ENCODE results near the gene PRRT1B. TPM values are rescaled to one million over a fixed set of nuclear protein-coding genes. Genes with fewer than 3 reads are reported as not detected.

PRRT1B gene
- total RNA-seq, 5 donors from 2014 or later (not counting 1 experiment from before 2014, with no cell fraction given), result not detected

DNA sequence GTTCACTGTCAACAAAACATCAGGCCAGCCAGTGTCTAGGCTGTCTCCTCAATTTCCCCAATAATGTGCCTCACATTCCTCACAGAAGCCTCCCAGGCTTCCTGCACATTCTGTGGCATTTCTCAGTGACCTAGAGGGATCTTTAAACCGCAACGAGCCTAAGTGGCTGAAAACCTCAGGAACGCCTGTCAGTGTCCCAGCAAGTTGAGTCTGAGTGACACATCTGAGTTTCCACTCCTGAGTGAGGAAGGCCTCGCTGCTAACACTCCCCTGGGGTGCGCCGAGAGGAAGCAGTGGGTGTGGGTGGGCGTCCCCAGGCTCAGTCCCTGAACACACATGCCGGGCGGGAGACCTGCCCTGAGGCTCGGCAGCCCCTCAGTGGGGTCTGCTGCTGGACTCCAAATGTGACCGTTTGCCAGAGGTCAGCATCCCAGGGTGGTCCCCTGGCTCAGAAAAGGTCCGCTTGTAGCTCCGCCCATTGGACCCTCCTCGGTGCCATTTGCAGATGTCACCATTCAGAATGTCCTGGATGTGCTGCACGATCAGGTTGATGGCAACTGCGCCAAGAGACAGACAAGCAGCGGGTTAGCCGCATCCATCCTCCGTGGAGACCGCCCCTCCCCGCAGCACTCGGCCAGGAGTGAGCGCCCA, 20.5 kb upstream of the PRRT1B start:
- H3K27me3 Mint-ChIP-seq, result no peaks in the 10 kb centered on the region
- no peaks in the 10 kb centered on the region for H3K27me3 ChIP-seq (replicated peaks in 1 of 2; ENCODE audit: control insufficient read depth in 2 of 2, extremely low read depth in 1 of 2, insufficient read depth in 2 of 2, low read length in 1 of 2)
- peak overlapping the region in 1 of 2 donors; percentile 39 for H3K27ac Mint-ChIP-seq
- H3K9me3 Mint-ChIP-seq, result no peaks in the 10 kb centered on the region
- peaks cover 43% of the 10 kb centered on the region for H3K36me3 Mint-ChIP-seq
- H3K27ac ChIP-seq (ENCODE audit: low read length), result no peak overlapping the region
- H3K9me3 ChIP-seq, result no peaks in the 10 kb centered on the region
- 87% methylated on average over 23 of the region's 23 CpGs for WGBS (ENCODE audit: insufficient coverage)
- ATAC-seq (replicated peaks in 1 of 4) (no peak), DNase-seq (no peak)
- POLR2A ChIA-PET, result no interaction called here
- H3K4me3 Mint-ChIP-seq, result no peak overlapping the region
- peaks cover 7 to 13% (median 13%) of the 10 kb centered on the region in 3 donors for H3K4me1 Mint-ChIP-seq
- H3K4me3 ChIP-seq (ENCODE audit: control insufficient read depth in 1 of 2, extremely low read depth in 1 of 2, low read length in 1 of 2), result no peak overlapping the region
- H3K36me3 ChIP-seq (ENCODE audit: control insufficient read depth in 2 of 2, extremely low read depth in 1 of 2, insufficient read depth in 1 of 2, low read length in 1 of 2), result peaks cover 44 to 85% of the 10 kb centered on the region in 2 donors
- H3K4me1 ChIP-seq (ENCODE audit: control insufficient read depth in 1 of 2, extremely low read depth in 1 of 2, insufficient read depth in 2 of 2, low read length in 2 of 2), result peaks cover 2 to 11% of the 10 kb centered on the region in 2 experiments
- CTCF ChIA-PET, result no interaction called here

GRCh38 chr9:131525643-131526565, 19.4 kb upstream of the PRRT1B start:
- no peak for ATAC-seq (replicated peaks in 1 of 4)
- WGBS (ENCODE audit: insufficient coverage), result 98% methylated on average over 12 of the region's 19 CpGs

DNA sequence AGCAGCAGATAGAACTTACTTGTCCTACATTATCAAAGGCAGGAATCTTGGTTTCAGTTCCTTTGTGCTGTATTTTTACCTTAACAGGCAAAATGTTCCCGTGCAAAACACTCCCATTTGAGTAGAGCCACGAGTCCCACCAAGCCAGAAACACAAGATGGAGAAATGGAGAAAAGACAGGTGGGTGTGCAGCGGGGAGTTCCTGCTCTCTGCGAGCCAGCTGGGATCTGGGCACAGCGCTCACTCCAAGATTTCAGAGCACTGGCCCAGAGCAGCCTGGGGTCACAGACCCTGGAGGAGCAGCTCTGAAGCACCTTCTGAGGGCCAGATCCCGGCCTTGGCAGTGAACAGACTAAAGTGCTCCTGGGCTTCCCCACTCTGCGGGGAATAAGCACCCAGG, 17.1 kb upstream of the PRRT1B start:
- Histone ChIP-seq H3K27me3 (replicated peaks in 1 of 2; ENCODE audit: control insufficient read depth in 2 of 2, extremely low read depth in 1 of 2, insufficient read depth in 2 of 2, low read length in 1 of 2) (no peaks in the 10 kb centered on the region), H3K36me3 (ENCODE audit: control insufficient read depth in 2 of 2, extremely low read depth in 1 of 2, insufficient read depth in 1 of 2, low read length in 1 of 2) (peaks cover 32 to 55% of the 10 kb centered on the region in 2 donors), H3K4me1 (ENCODE audit: control insufficient read depth in 1 of 2, extremely low read depth in 1 of 2, insufficient read depth in 2 of 2, low read length in 2 of 2) (peaks cover 6 to 25% of the 10 kb centered on the region in 2 experiments), H3K27ac (ENCODE audit: low read length) (no peak overlapping the region), H3K4me3 (ENCODE audit: control insufficient read depth in 1 of 2, extremely low read depth in 1 of 2, low read length in 1 of 2) (no peak overlapping the region), H3K9me3 (no peaks in the 10 kb centered on the region)
- peaks cover 21% of the 10 kb centered on the region for H3K36me3 Mint-ChIP-seq
- no peaks in the 10 kb centered on the region for H3K9me3 Mint-ChIP-seq
- ChIA-PET POLR2A (interaction anchor here in 1 of 2 donors (0.7 kb wide), 1 partner anchor 18 kb away, joined by 5 read pairs; no protein-coding TSS in a partner anchor), CTCF (no interaction called here)
- no peak for DNase-seq
- H3K27ac Mint-ChIP-seq, result peak overlapping the region in 1 of 2 donors; percentile 36
- ATAC-seq (replicated peaks in 1 of 4), result no peak
- 88% methylated on average over 6 of the region's 7 CpGs for WGBS (ENCODE audit: insufficient coverage)
- peak overlapping the region; percentile 37 to 50 (median 41) for H3K4me3 Mint-ChIP-seq
- H3K27me3 Mint-ChIP-seq, result no peaks in the 10 kb centered on the region
- H3K4me1 Mint-ChIP-seq, result peaks cover 15 to 22% (median 16%) of the 10 kb centered on the region in 3 donors

More at GRCh38 chr9:131525643-131526565, 19.4 kb upstream of the PRRT1B start:
- peaks cover 6 to 17% of the 10 kb centered on the region in 2 experiments for H3K4me1 ChIP-seq (ENCODE audit: control insufficient read depth in 1 of 2, extremely low read depth in 1 of 2, insufficient read depth in 2 of 2, low read length in 2 of 2)
- no peaks in the 10 kb centered on the region for H3K9me3 ChIP-seq
- Mint-ChIP-seq H3K4me1 (peaks cover 10 to 19% (median 16%) of the 10 kb centered on the region in 3 donors), H3K4me3 (no peak overlapping the region), H3K27ac (peak overlapping the region in 1 of 2 donors; percentile 48), H3K9me3 (no peaks in the 10 kb centered on the region), H3K27me3 (no peaks in the 10 kb centered on the region), H3K36me3 (peaks cover 37% of the 10 kb centered on the region)
- H3K27me3 ChIP-seq (replicated peaks in 1 of 2; ENCODE audit: control insufficient read depth in 2 of 2, extremely low read depth in 1 of 2, insufficient read depth in 2 of 2, low read length in 1 of 2), result no peaks in the 10 kb centered on the region
- H3K36me3 ChIP-seq (ENCODE audit: control insufficient read depth in 2 of 2, extremely low read depth in 1 of 2, insufficient read depth in 1 of 2, low read length in 1 of 2), result peaks cover 33 to 77% of the 10 kb centered on the region in 2 donors
- no peak overlapping the region for H3K4me3 ChIP-seq (ENCODE audit: control insufficient read depth in 1 of 2, extremely low read depth in 1 of 2, low read length in 1 of 2)
- H3K27ac ChIP-seq (ENCODE audit: low read length), result no peak overlapping the region
- POLR2A ChIA-PET, result no interaction called here
- CTCF ChIA-PET, result interaction anchor here in 1 of 2 donors (0.6 kb wide), 1 partner anchor 161 kb away, joined by 3 read pairs; no protein-coding TSS in a partner anchor
- no peak for DNase-seq

- Histone ChIP-seq H3K4me1 (ENCODE audit: control insufficient read depth in 1 of 2, extremely low read depth in 1 of 2, insufficient read depth in 2 of 2, low read length in 2 of 2) (peaks cover 6 to 27% of the 10 kb centered on the region in 2 experiments), H3K27ac (ENCODE audit: low read length) (no peak overlapping the region), H3K27me3 (replicated peaks in 1 of 2; ENCODE audit: control insufficient read depth in 2 of 2, extremely low read depth in 1 of 2, insufficient read depth in 2 of 2, low read length in 1 of 2) (no peaks in the 10 kb centered on the region), H3K4me3 (ENCODE audit: control insufficient read depth in 1 of 2, extremely low read depth in 1 of 2, low read length in 1 of 2) (no peak overlapping the region), H3K9me3 (no peaks in the 10 kb centered on the region), H3K36me3 (ENCODE audit: control insufficient read depth in 2 of 2, extremely low read depth in 1 of 2, insufficient read depth in 1 of 2, low read length in 1 of 2) (peaks cover 23 to 47% of the 10 kb centered on the region in 2 donors)
- DNase-seq (no peak), ATAC-seq (replicated peaks in 1 of 4) (no peak)
- ChIA-PET POLR2A (no interaction called here), CTCF (interaction anchor here in 1 of 2 donors (0.6 kb wide), 1 partner anchor 1657 kb away, joined by 3 read pairs; no protein-coding TSS in a partner anchor)
- H3K27ac Mint-ChIP-seq, result no peak overlapping the region
- H3K36me3 Mint-ChIP-seq, result peaks cover 21% of the 10 kb centered on the region
- WGBS (ENCODE audit: insufficient coverage), result 95% methylated on average over 30 of the region's 35 CpGs
- peaks cover 15 to 22% (median 16%) of the 10 kb centered on the region in 3 donors for H3K4me1 Mint-ChIP-seq
- H3K27me3 Mint-ChIP-seq, result no peaks in the 10 kb centered on the region
- no peaks in the 10 kb centered on the region for H3K9me3 Mint-ChIP-seq
- H3K4me3 Mint-ChIP-seq, result peak overlapping the region; percentile 66 to 75 (median 69)
Measured at GRCh38 chr9:131528886-131529505, 16.3 kb upstream of the PRRT1B start.

DNA sequence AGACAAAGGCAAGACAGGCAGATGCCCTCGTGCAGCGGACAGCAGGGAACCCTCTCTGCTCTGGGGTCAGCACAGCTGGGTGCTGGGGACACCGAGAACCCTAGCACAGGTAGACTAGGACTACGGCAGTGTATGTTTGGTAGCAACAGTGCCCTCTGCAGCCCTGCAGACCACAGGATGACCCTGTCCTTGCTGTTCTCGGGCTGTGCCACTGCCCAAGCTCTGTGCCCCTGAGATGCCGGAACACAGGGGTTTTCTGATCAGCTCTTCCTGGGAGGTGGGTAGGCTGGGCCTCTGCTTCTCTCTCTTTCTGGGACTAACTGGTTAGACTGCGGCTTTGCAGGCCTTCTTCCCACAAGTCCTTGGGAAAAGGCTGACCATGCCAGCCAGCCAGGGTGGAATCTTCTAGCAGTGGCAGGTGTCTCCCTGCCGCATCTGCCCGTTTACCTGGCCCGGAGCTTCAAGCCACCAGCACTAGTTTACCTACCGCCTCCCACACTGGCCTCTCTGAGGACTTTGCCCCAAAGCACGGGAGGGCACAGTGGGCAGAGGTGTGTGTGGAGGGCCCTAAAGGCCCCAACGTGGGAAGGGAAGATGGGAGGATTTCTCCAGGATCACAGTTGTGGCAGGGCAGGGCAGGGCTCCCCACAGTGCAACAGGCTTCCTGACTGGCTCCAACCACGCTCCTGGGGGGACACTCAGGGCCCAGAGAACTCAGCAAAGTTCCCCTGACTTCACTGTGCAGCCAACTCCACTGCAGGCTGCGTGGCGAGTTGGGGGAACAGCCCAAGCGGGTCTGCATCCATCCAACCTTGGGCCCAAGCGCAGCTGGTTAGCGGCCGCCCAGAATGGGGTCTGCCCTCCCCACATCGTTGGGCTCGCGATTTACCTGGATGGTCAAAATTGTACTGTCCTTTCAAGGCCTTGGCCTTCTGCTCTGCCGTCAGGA, 15.5 kb upstream of the PRRT1B start:
- POLR2A ChIA-PET, result no interaction called here
- Mint-ChIP-seq H3K36me3 (peaks cover 14% of the 10 kb centered on the region), H3K9me3 (no peaks in the 10 kb centered on the region), H3K4me1 (peaks cover 23 to 30% (median 25%) of the 10 kb centered on the region in 3 donors), H3K27me3 (no peaks in the 10 kb centered on the region), H3K27ac (peak overlapping the region; percentile 59 to 75), H3K4me3 (peak overlapping the region; percentile 66 to 75 (median 69))
- Histone ChIP-seq H3K9me3 (no peaks in the 10 kb centered on the region), H3K27ac (ENCODE audit: low read length) (peak overlapping the region; percentile 58), H3K36me3 (ENCODE audit: control insufficient read depth in 2 of 2, extremely low read depth in 1 of 2, insufficient read depth in 1 of 2, low read length in 1 of 2) (peaks cover 16 to 39% of the 10 kb centered on the region in 2 donors), H3K4me3 (ENCODE audit: control insufficient read depth in 1 of 2, extremely low read depth in 1 of 2, low read length in 1 of 2) (peak overlapping the region; percentile 57 to 66), H3K4me1 (ENCODE audit: control insufficient read depth in 1 of 2, extremely low read depth in 1 of 2, insufficient read depth in 2 of 2, low read length in 2 of 2) (peaks cover 12 to 36% of the 10 kb centered on the region in 2 experiments), H3K27me3 (replicated peaks in 1 of 2; ENCODE audit: control insufficient read depth in 2 of 2, extremely low read depth in 1 of 2, insufficient read depth in 2 of 2, low read length in 1 of 2) (no peaks in the 10 kb centered on the region)
- ATAC-seq (replicated peaks in 1 of 4) (no peak), DNase-seq (no peak)
- WGBS (ENCODE audit: insufficient coverage), result 78% methylated on average over 22 of the region's 24 CpGs
- CTCF ChIA-PET, result interaction anchor here in 1 of 2 donors (0.6 kb wide), 1 partner anchor 1656 kb away, joined by 3 read pairs; no protein-coding TSS in a partner anchor
